HEK293 (cell line): Measurements from ENCODE around the gene GBF1.

ENCODE experiments used
- CTCF ChIA-PET: fragments of 350-600 bp; formaldehyde crosslinking; extraction: SDS; loops from one replicate; lab custom pipeline; 2021; ENCODE audit warnings: antibody characterized with exemption; lab: Yijun Ruan, JAX
- POLR2A ChIA-PET: fragments of 300-600 bp; formaldehyde crosslinking; extraction: SDS; loops from one replicate; lab custom pipeline; 2020; ENCODE audit warnings: antibody characterized with exemption, inconsistent platforms; lab: Yijun Ruan, JAX
- H3K27ac ChIP-seq: fragments of 200-500 bp; sonication (Bioruptor generic); 2 replicates; pipeline ENCODE4 v1.5.1; 2014; ENCODE audit warnings: low read depth, low read length, control low read depth, inconsistent platforms; ENCODE audit errors: extremely low read depth
- H3K36me3 ChIP-seq, 2 experiments: fragments of 200-500 bp in 1 of 2; sonication (Bioruptor generic) in 1 of 2; 1 replicate in 1 of 2; 2 replicates in 1 of 2; pipeline ENCODE4 v1.5.1; 2014 to 2017; ENCODE audit warnings: inconsistent platforms in 2 of 2, low read length in 2 of 2; ENCODE audit not compliant: control insufficient read depth in 2 of 2, insufficient read depth in 1 of 2
- H3K4me1 ChIP-seq: fragments of 200-500 bp; sonication (Bioruptor generic); 2 replicates; pipeline ENCODE4 v1.5.1; 2014; ENCODE audit warnings: mild to moderate bottlenecking, low read length, inconsistent platforms; ENCODE audit not compliant: control insufficient read depth, insufficient read depth
- H3K4me3 ChIP-seq: 2 replicates; pipeline ENCODE4 v1.5.1; 2011; ENCODE audit warnings: low read depth, mild to moderate bottlenecking, control low read depth, low read length, moderate library complexity
- H3K9me3 ChIP-seq: fragments of 200-500 bp; sonication (Bioruptor generic); 2 replicates; pipeline ENCODE4 v1.5.1; 2014; ENCODE audit warnings: low read depth, low read length, inconsistent platforms; ENCODE audit not compliant: control insufficient read depth, insufficient read depth
- IKZF3 ChIP-seq: fragments of 450-650 bp; IDR thresholded peaks from 2 replicates; pipeline ENCODE4 v1.5.0; 2018; ENCODE audit warnings: missing biosample characterization, mild to moderate bottlenecking, missing genetic modification characterization, moderate library complexity
- KLF1 ChIP-seq: fragments of 450-650 bp; formaldehyde crosslinking; IDR thresholded peaks from 2 replicates; pipeline ENCODE4 v1.5.1; 2016; ENCODE audit warnings: missing biosample characterization, missing genetic modification characterization
- PRDM2 ChIP-seq: fragments of 450-650 bp; formaldehyde crosslinking; IDR thresholded peaks from 2 replicates; pipeline ENCODE4 v1.5.1; 2016; ENCODE audit warnings: missing biosample characterization, missing genetic modification characterization, borderline replicate concordance
- PRDM6 ChIP-seq: fragments of 450-650 bp; formaldehyde crosslinking; IDR thresholded peaks from 2 replicates; pipeline ENCODE4 v1.5.1; 2017; ENCODE audit warnings: missing biosample characterization, missing genetic modification characterization
- SP3 ChIP-seq: fragments of 450-650 bp; formaldehyde crosslinking; IDR thresholded peaks from 2 replicates; pipeline ENCODE4 v1.5.1; 2016; ENCODE audit warnings: missing biosample characterization, missing genetic modification characterization
- SP7 ChIP-seq: fragments of 450-650 bp; formaldehyde crosslinking; IDR thresholded peaks from 2 replicates; pipeline ENCODE4 v1.5.1; 2016; ENCODE audit warnings: missing biosample characterization, missing genetic modification characterization
- ZBTB1 ChIP-seq: fragments of 450-650 bp; formaldehyde crosslinking; IDR thresholded peaks from 2 replicates; pipeline ENCODE4 v1.5.1; 2016; ENCODE audit warnings: missing biosample characterization, missing genetic modification characterization
- ZNF202 ChIP-seq: fragments of 450-650 bp; formaldehyde crosslinking; IDR thresholded peaks from 2 replicates; pipeline ENCODE4 v1.5.1; 2016; ENCODE audit warnings: missing biosample characterization, missing genetic modification characterization, borderline replicate concordance
- ZNF350 ChIP-seq: fragments of 450-650 bp; formaldehyde crosslinking; IDR thresholded peaks from 2 replicates; pipeline ENCODE4 v1.5.0; 2017; ENCODE audit warnings: missing biosample characterization, mild to moderate bottlenecking, missing genetic modification characterization
- ZNF510 ChIP-seq: fragments of 450-650 bp; formaldehyde crosslinking; IDR thresholded peaks from 2 replicates; pipeline ENCODE4 v1.5.1; 2018; ENCODE audit warnings: mild to moderate bottlenecking, missing genetic modification characterization, missing biosample characterization; ENCODE audit not compliant: insufficient replicate concordance
- ZNF600 ChIP-seq: fragments of 450-650 bp; formaldehyde crosslinking; IDR thresholded peaks from 2 replicates; pipeline ENCODE4 v1.5.1; 2016; ENCODE audit warnings: missing biosample characterization, missing genetic modification characterization
- ZNF658 ChIP-seq: fragments of 450-650 bp; formaldehyde crosslinking; IDR thresholded peaks from 2 replicates; pipeline ENCODE4; 2016; ENCODE audit warnings: missing biosample characterization, missing genetic modification characterization
- ZNF777 ChIP-seq: fragments of 450-650 bp; formaldehyde crosslinking; IDR thresholded peaks from 2 replicates; pipeline ENCODE4 v1.5.1; 2017; ENCODE audit warnings: missing biosample characterization, missing genetic modification characterization, borderline replicate concordance
- TF ChIP-seq, protein P1 (sequence below): fragments of 450-650 bp; IDR thresholded peaks from 2 replicates; pipeline ENCODE4 v1.5.1; 2018; ENCODE audit warnings: missing biosample characterization, missing genetic modification characterization
- TF ChIP-seq, protein P2 (sequence below): fragments of 450-650 bp; formaldehyde crosslinking; IDR thresholded peaks from 2 replicates; pipeline ENCODE4 v1.5.1; 2016; ENCODE audit warnings: missing biosample characterization, missing genetic modification characterization
- TF ChIP-seq, protein P3 (sequence below): fragments of 450-650 bp; formaldehyde crosslinking; IDR thresholded peaks from 2 replicates; pipeline ENCODE4 v1.5.1; 2016; ENCODE audit warnings: missing biosample characterization, missing genetic modification characterization
- TF ChIP-seq, protein P4 (sequence below): fragments of 450-650 bp; formaldehyde crosslinking; IDR thresholded peaks from 2 replicates; pipeline ENCODE4 v1.5.1; 2016; ENCODE audit warnings: missing biosample characterization, missing genetic modification characterization
- TF ChIP-seq, protein P5 (sequence below): fragments of 450-650 bp; formaldehyde crosslinking; IDR thresholded peaks from 2 replicates; pipeline ENCODE4; 2016; ENCODE audit warnings: missing biosample characterization, missing genetic modification characterization

Gene GBF1

DNA sequence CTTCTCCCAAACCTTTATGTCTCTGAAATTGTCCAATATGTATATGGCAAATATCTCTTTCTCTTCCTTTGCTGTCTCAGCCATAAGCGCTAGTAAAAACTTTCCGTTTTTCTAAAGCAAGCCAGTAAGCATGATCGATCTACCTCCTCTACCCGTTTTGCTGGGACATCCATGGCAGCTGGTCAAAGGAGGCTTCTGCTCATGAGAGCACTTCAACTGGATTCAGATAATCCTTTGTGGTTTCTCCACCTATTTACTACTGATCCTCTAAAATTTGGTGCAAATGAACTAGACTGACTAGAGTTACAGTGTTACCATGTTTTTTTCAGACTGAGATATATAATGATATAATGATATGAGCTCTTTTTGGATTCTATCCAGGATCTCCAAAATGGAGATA is 42.7 kb downstream of the GBF1 start (continued):
- no peak for TF ChIP-seq ZNF202 (tag by site-specific recombination)
- TF ChIP-seq, protein P1, sequence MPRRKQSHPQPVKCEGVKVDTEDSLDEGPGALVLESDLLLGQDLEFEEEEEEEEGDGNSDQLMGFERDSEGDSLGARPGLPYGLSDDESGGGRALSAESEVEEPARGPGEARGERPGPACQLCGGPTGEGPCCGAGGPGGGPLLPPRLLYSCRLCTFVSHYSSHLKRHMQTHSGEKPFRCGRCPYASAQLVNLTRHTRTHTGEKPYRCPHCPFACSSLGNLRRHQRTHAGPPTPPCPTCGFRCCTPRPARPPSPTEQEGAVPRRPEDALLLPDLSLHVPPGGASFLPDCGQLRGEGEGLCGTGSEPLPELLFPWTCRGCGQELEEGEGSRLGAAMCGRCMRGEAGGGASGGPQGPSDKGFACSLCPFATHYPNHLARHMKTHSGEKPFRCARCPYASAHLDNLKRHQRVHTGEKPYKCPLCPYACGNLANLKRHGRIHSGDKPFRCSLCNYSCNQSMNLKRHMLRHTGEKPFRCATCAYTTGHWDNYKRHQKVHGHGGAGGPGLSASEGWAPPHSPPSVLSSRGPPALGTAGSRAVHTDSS = no peak
- TF ChIP-seq, protein P2, sequence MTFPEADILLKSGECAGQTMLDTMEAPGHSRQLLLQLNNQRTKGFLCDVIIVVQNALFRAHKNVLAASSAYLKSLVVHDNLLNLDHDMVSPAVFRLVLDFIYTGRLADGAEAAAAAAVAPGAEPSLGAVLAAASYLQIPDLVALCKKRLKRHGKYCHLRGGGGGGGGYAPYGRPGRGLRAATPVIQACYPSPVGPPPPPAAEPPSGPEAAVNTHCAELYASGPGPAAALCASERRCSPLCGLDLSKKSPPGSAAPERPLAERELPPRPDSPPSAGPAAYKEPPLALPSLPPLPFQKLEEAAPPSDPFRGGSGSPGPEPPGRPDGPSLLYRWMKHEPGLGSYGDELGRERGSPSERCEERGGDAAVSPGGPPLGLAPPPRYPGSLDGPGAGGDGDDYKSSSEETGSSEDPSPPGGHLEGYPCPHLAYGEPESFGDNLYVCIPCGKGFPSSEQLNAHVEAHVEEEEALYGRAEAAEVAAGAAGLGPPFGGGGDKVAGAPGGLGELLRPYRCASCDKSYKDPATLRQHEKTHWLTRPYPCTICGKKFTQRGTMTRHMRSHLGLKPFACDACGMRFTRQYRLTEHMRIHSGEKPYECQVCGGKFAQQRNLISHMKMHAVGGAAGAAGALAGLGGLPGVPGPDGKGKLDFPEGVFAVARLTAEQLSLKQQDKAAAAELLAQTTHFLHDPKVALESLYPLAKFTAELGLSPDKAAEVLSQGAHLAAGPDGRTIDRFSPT (tag by site-specific recombination) = no peak
- TF ChIP-seq, protein P3, sequence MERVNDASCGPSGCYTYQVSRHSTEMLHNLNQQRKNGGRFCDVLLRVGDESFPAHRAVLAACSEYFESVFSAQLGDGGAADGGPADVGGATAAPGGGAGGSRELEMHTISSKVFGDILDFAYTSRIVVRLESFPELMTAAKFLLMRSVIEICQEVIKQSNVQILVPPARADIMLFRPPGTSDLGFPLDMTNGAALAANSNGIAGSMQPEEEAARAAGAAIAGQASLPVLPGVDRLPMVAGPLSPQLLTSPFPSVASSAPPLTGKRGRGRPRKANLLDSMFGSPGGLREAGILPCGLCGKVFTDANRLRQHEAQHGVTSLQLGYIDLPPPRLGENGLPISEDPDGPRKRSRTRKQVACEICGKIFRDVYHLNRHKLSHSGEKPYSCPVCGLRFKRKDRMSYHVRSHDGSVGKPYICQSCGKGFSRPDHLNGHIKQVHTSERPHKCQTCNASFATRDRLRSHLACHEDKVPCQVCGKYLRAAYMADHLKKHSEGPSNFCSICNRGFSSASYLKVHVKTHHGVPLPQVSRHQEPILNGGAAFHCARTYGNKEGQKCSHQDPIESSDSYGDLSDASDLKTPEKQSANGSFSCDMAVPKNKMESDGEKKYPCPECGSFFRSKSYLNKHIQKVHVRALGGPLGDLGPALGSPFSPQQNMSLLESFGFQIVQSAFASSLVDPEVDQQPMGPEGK = no peak
- no peak for TF ChIP-seq ZNF510 (tag by site-specific recombination)
- no peak for TF ChIP-seq PRDM6 (tag by site-specific recombination)
- TF ChIP-seq PRDM2 (tag by site-specific recombination) = no peak
- no peak for TF ChIP-seq ZNF600 (tag by site-specific recombination)
- no peak for TF ChIP-seq ZNF777 (tag by site-specific recombination)
- no peak for TF ChIP-seq ZNF350

DNA sequence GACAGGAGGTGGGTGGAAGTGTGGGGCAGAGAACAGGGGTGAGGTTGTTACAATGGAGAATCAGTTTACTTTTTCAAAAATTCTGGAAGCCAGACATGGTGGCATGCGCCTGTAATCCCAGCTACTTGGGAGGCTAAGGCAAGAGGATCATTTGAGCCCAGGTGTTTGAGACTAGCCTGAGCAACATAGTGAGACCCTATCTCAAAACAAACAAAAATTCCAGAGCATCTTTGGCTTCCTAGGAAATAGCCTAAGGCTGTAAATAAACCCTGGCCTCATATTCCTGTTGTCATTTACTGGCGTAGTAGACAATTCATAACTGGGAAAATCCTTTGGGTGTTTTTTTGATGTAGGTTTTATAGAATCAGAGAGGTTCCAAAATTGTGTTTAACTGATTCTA is 44.0 kb downstream of the GBF1 start:
- POLR2A ChIA-PET = interaction anchor here (0.6 kb wide), 2 partner anchors 39 to 1317 kb away, joined by 3 read pairs; no protein-coding TSS in a partner anchor
- no peaks in the 10 kb centered on the region for H3K4me1 ChIP-seq

More for the DNA sequence above, 44.0 kb downstream of the GBF1 start:
- H3K27ac ChIP-seq = no peak overlapping the region
- CTCF ChIA-PET = interaction anchor here (0.7 to 0.9 kb wide), 2 partner anchors 13 to 59 kb away, joined by 3 read pairs; no protein-coding TSS in a partner anchor
- no peaks in the 10 kb centered on the region for H3K9me3 ChIP-seq
- H3K36me3 ChIP-seq = no peaks in the 10 kb centered on the region; a peak in 2 of 3 replicates
- no peak overlapping the region for H3K4me3 ChIP-seq
- no peak for TF ChIP-seq ZBTB1 (tag by site-specific recombination)
- TF ChIP-seq KLF1 (tag by site-specific recombination) = no peak
- no peak for TF ChIP-seq SP7 (tag by site-specific recombination)
- no peak for TF ChIP-seq ZNF658 (tag by site-specific recombination)
- TF ChIP-seq, protein P4, sequence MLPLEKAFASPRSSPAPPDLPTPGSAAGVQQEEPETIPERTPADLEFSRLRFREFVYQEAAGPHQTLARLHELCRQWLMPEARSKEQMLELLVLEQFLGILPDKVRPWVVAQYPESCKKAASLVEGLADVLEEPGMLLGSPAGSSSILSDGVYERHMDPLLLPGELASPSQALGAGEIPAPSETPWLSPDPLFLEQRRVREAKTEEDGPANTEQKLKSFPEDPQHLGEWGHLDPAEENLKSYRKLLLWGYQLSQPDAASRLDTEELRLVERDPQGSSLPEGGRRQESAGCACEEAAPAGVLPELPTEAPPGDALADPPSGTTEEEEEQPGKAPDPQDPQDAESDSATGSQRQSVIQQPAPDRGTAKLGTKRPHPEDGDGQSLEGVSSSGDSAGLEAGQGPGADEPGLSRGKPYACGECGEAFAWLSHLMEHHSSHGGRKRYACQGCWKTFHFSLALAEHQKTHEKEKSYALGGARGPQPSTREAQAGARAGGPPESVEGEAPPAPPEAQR (tag by site-specific recombination) = no peak
- no peak for TF ChIP-seq IKZF3
- TF ChIP-seq SP3 (tag by site-specific recombination) = no peak
- TF ChIP-seq, protein P5, sequence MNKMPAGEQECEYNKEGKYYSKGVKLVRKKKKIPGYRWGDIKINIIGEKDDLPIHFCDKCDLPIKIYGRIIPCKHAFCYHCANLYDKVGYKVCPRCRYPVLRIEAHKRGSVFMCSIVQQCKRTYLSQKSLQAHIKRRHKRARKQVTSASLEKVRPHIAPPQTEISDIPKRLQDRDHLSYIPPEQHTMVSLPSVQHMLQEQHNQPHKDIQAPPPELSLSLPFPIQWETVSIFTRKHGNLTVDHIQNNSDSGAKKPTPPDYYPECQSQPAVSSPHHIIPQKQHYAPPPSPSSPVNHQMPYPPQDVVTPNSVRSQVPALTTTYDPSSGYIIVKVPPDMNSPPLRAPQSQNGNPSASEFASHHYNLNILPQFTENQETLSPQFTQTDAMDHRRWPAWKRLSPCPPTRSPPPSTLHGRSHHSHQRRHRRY (tag by site-specific recombination) = no peak
- TF ChIP-seq, all 188 proteins: peak for 0
